ENCODE measurements around the gene ZNF445.
A peak's percentile ranks its signal among the peaks of the same experiment; 100 is the strongest.
"Not testable (repeated sequence)": the region's sequence is repeated elsewhere in the genome, so short reads cannot be mapped to it uniquely, and the experiment has no call there.

The ZNF445 gene

DNA sequence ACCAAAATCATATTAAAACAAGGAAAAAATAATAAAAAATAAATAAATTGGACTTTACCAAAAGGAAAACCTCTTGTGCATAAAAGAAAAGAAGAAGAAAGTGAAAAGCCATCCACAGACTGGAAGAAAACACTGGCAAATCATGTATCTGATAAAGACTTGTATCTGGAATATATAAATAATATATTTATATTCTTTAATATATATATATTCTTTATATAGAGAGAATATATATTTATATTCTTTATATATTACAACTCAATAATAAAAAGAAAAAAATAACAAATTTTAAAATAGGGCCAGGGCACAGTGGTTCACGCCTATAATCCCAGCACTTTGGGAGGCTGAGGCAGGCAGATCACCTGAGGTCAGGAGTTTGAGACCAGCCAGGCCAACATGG is 27.1 kb upstream of the ZNF445 start:
- no peak for TF ChIP-seq POLR2A (IDR thresholded peaks at IDR 0.05; ENCODE audit: low read depth, low read length)
- TF ChIP-seq POLR2AphosphoS5 (IDR thresholded peaks at IDR 0.05; ENCODE audit: low read depth, low read length): no peak
- no peak for TF ChIP-seq TAF1 (IDR thresholded peaks at IDR 0.05; ENCODE audit: borderline replicate concordance, low read depth, low read length)
- FAIRE-seq (no peak), DNase-seq (ENCODE audit: insufficient read length) (no peak)

GRCh38 chr3:44503178-44503577 is 25.7 kb upstream of the ZNF445 start:
- FAIRE-seq; DNase-seq (ENCODE audit: insufficient read length): not testable (repeated sequence)

- DNase-seq (ENCODE audit: insufficient read length): no peak
- TF ChIP-seq POLR2A (IDR thresholded peaks at IDR 0.05; ENCODE audit: low read depth, low read length) (no peak), TAF1 (IDR thresholded peaks at IDR 0.05; ENCODE audit: borderline replicate concordance, low read depth, low read length) (no peak), POLR2AphosphoS5 (IDR thresholded peaks at IDR 0.05; ENCODE audit: low read depth, low read length) (no peak)
- FAIRE-seq: no peak
These were observed 24.5 kb upstream of the ZNF445 start for GRCh38 chr3:44501971-44502370.

DNA sequence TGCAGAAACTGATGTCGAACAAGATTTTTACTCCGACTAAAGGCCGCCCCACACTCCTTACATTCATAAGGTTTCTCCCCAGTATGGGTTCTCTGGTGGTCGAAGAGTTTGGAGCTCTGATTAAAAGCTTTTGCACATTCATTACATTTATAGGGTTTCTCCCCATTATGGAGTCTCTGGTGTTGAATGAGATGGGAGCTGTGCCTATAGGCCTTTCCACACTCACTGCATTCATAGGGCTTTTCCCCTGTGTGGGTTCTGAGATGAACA is 22.4 kb upstream of the ZNF445 start:
- not testable (repeated sequence) for DNase-seq (ENCODE audit: insufficient read length); FAIRE-seq

GRCh38 chr3:44499149-44499898 is 21.9 kb upstream of the ZNF445 start:
- TF ChIP-seq TAF1 (IDR thresholded peaks at IDR 0.05; ENCODE audit: borderline replicate concordance, low read depth, low read length) (no peak), POLR2A (IDR thresholded peaks at IDR 0.05; ENCODE audit: low read depth, low read length) (no peak), POLR2AphosphoS5 (IDR thresholded peaks at IDR 0.05; ENCODE audit: low read depth, low read length) (no peak)
- FAIRE-seq (no peak), DNase-seq (ENCODE audit: insufficient read length) (no peak)

- FAIRE-seq (no peak), DNase-seq (ENCODE audit: insufficient read length) (no peak)
- TF ChIP-seq TAF1 (IDR thresholded peaks at IDR 0.05; ENCODE audit: borderline replicate concordance, low read depth, low read length) (no peak), POLR2AphosphoS5 (IDR thresholded peaks at IDR 0.05; ENCODE audit: low read depth, low read length) (no peak), POLR2A (IDR thresholded peaks at IDR 0.05; ENCODE audit: low read depth, low read length) (no peak)
These were observed 18.4 kb upstream of the ZNF445 start for GRCh38 chr3:44495636-44496415.

GRCh38 chr3:44492496-44492895 is 15.0 kb upstream of the ZNF445 start:
- TF ChIP-seq TAF1 (IDR thresholded peaks at IDR 0.05; ENCODE audit: borderline replicate concordance, low read depth, low read length) (no peak), POLR2A (IDR thresholded peaks at IDR 0.05; ENCODE audit: low read depth, low read length) (no peak), POLR2AphosphoS5 (IDR thresholded peaks at IDR 0.05; ENCODE audit: low read depth, low read length) (no peak)
- DNase-seq (ENCODE audit: insufficient read length): no peak
- FAIRE-seq: no peak

DNA sequence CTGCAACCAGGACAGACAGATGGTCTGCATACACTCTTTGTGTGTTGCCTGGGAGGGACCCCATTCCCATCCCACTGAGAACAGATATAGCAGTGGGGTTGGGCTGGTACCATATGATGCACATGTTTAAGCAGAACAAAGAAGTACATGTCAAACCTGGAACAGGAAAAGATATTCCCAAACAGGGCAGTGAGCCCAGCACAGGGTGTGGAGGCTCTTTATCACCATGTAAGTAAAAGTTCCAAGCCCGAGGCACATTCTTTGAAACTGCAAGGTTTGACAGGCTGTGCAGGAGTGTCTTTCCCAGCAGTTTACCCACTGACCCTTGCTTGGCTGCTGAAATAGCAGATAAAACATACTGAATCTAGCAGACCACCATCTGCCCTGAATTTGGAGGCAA is 5.3 kb upstream of the ZNF445 start:
- FAIRE-seq (no peak), DNase-seq (ENCODE audit: insufficient read length) (no peak)
- TF ChIP-seq POLR2AphosphoS5 (IDR thresholded peaks at IDR 0.05; ENCODE audit: low read depth, low read length) (no peak), POLR2A (IDR thresholded peaks at IDR 0.05; ENCODE audit: low read depth, low read length) (no peak), TAF1 (IDR thresholded peaks at IDR 0.05; ENCODE audit: borderline replicate concordance, low read depth, low read length) (no peak)

DNA sequence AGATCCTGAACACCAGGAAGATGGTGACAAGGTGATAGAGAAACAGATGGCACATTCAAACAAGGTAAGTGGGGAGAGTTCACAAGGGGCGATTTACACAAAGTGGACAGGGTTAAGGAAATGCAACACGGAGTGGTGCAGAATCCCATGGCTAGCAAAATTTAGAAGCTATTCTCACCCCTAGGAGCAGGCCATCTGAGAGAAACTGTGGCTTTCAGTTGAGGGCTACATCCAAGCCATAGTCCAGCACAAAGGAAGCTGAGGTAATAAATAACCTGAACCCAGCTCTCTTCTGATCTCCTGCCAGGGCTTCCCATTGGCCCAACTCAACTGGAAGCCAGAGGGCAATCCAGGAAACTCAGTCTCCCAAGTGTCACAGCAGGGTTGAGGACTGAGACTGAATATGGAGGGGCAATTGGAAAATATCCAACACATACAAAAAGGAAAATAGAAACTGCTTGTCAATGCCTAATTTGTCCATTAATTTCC is 1.2 kb upstream of the ZNF445 start:
- no peak for FAIRE-seq
- no peak for TF ChIP-seq POLR2A (IDR thresholded peaks at IDR 0.05; ENCODE audit: low read depth, low read length)
- TF ChIP-seq TAF1 (IDR thresholded peaks at IDR 0.05; ENCODE audit: borderline replicate concordance, low read depth, low read length): no peak
- TF ChIP-seq POLR2AphosphoS5 (IDR thresholded peaks at IDR 0.05; ENCODE audit: low read depth, low read length): no peak

GRCh38 chr3:44478055-44478468 is 592 bp upstream of the ZNF445 start:
- DNase-seq (ENCODE audit: insufficient read length) (no peak), FAIRE-seq (peak; percentile 81)
- TF ChIP-seq TAF1 (IDR thresholded peaks at IDR 0.05; ENCODE audit: borderline replicate concordance, low read depth, low read length) (no peak), POLR2A (IDR thresholded peaks at IDR 0.05; ENCODE audit: low read depth, low read length) (no peak), POLR2AphosphoS5 (IDR thresholded peaks at IDR 0.05; ENCODE audit: low read depth, low read length) (no peak)

More for the DNA sequence above, 1.2 kb upstream of the ZNF445 start:
- DNase-seq (ENCODE audit: insufficient read length): no peak

- no peak for FAIRE-seq
- DNase-seq (ENCODE audit: insufficient read length): no peak
- TF ChIP-seq POLR2A (IDR thresholded peaks at IDR 0.05; ENCODE audit: low read depth, low read length): no peak
These were observed 533 bp downstream of the ZNF445 start for GRCh38 chr3:44476963-44477311.

GRCh38 chr3:44476181-44476611 is 1.3 kb downstream of the ZNF445 start:
- FAIRE-seq: no peak
- TF ChIP-seq POLR2AphosphoS5 (IDR thresholded peaks at IDR 0.05; ENCODE audit: low read depth, low read length) (no peak), POLR2A (IDR thresholded peaks at IDR 0.05; ENCODE audit: low read depth, low read length) (no peak), TAF1 (IDR thresholded peaks at IDR 0.05; ENCODE audit: borderline replicate concordance, low read depth, low read length) (no peak)
- DNase-seq (ENCODE audit: insufficient read length): no peak

GRCh38 chr3:44474886-44475285 is 2.6 kb downstream of the ZNF445 start:
- DNase-seq (ENCODE audit: insufficient read length); FAIRE-seq: not testable (repeated sequence)

All from GM12892 (cell line).